ENCODE data around the gene JUND.
A peak's percentile ranks its signal among the peaks of the same experiment; 100 is the strongest.

Gene JUND

GRCh38 chr19:18308051-18308947, 26.9 kb upstream of the JUND start:
- DNase-seq, result no peak

DNA sequence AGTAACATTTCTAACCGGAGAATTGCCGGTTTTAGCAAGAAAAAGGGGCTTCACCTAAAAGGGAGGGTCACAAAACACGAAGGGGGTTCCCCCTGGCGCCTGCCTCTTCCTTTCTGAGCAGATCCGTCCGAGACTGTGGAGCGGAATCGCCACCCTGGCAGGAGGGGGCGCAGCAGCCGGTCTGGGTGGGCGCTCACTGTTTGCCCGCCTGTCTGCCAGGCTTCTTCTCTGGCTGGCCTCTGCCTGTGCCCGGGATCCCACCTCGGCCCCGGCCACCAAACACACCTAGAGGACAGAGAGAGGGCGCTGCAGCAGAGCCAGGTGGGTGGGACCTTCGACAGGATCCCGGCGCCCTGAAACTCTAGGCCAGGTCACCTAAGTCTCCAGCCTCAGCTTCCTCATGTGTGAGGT, 25.9 kb upstream of the JUND start:
- DNase-seq, result no peak

DNA sequence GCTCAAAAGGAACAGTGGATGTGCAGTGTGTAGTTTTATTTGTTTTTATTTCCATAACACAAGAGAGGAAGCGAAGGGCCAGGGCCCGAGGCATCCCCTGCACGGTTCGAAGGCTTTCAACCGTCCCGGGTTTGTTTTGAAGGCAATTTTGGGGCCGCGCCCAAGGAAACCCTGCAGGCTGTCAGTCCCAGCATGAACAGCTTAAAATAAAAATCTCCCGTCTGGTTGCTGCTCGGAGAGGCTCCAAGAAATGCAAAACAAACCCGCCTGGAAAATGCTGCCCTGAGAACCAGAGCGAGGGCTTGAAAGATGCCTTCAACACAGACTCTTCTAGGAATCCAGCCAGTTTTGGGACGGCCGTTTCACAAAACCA, 25.5 kb upstream of the JUND start:
- no peak for DNase-seq

GRCh38 chr19:18306209-18306887, 24.9 kb upstream of the JUND start:
- DNase-seq, result no peak

DNA sequence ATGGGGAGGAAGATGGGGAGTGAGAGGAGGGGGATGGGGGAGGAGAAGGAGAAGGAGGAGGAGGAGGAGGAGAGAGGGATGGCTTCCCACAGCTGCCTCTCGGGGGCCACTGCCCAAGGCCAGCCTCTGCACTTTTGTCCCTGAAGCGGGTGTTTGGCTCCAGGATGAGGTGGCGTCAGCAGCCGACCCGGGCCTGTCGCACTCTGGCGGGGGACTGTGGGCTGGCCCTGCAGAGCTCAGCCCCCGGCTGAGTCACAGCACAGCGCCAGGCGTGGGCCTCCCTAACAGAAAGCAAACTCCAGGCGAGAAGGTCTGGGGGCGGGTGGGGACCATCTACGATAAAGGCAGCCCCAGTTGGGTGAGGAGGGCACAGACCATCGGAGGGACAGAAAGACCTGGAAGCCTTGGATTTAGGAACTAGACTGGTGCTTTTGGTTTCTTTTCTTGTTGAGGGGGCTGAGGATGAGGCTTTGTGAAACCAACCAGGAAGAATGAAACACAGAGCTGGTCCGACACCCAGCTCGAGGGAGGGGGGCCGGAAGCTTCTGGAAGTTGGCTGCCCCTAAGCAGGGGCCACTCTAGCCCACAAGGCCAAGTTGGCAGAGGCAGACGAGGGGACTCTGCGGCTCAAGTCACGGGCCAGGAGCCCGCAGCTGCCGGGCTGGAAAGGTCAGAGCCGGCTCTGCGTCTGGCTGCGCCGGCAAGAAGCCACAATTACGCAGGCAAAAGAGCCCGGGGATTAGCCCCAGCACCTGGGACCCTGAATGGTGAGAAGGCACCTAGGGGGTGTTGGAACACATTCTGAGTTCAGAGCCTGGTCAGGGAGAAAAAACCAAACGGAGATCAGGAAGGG, 23.3 kb upstream of the JUND start:
- peak; percentile 92 to 95 (median 94) for DNase-seq

GRCh38 chr19:18304208-18304457, 22.7 kb upstream of the JUND start:
- no peak for DNase-seq

DNA sequence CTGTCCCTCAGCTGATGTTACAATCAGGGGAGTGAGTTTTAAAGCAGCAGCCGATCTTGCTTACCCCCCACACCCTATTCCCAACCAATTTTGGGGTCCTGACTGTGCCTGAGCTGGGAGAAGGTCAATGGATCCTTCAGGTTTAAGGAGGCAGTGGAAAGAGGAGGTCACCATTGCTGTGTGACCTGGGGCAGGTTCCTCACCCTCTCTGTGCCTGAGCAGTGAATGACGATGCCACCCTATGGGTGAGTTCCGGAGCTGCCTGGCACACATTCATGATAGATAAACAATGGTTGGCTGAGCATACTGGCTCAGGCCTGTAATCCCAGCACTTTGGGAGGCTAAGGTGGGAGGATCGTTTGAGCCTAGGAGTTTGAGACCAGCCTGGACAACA, 20.3 kb upstream of the JUND start:
- no peak for DNase-seq

- peak; percentile 81 to 86 (median 83) for DNase-seq
Observed at GRCh38 chr19:18300930-18301717, 19.7 kb upstream of the JUND start.

DNA sequence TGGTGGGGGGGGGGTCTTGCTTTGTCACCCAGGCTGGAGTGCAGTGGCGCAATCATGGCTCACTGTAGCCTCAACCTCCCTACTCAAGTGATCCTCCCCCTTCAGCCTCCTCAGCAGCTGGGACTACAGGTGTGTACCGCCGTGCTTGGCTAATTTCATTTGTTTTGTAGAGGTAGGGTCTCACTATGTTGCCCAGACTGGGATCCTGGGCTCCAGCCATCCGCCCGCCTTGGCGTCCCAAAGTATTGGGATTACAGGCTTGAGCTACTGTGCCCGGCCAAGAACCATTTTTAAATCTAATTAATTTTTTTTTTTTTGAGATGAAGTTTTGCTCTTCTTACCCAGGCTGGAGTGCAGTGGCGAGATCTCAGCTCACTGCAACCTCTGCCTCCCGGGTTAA, 18.2 kb upstream of the JUND start:
- no peak for DNase-seq

GRCh38 chr19:18298601-18299000, 17.2 kb upstream of the JUND start:
- no peak for DNase-seq

DNA sequence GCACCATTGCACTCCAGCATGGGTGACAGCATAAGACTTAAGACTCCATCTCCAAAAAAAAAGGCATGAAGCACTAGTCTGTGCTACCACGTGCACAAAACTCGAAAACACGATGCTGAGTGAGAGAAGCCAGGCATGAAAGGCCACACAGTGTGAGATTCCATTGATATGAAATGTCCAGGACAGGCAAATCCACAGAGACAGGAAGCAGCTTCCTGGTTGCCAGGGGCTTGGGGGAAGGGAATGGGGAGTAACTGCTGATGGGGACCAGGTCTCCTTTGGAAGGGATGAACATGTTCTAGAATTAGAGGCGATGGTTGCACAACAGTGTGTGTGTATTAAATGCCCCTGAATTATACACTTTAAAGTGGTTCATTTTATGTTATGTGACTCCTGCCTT, 15.9 kb upstream of the JUND start:
- DNase-seq, result no peak

- no peak for DNase-seq
Observed at GRCh38 chr19:18295034-18295451, 13.6 kb upstream of the JUND start.

- no peak for DNase-seq
Observed at GRCh38 chr19:18294467-18294864, 13.0 kb upstream of the JUND start.

DNA sequence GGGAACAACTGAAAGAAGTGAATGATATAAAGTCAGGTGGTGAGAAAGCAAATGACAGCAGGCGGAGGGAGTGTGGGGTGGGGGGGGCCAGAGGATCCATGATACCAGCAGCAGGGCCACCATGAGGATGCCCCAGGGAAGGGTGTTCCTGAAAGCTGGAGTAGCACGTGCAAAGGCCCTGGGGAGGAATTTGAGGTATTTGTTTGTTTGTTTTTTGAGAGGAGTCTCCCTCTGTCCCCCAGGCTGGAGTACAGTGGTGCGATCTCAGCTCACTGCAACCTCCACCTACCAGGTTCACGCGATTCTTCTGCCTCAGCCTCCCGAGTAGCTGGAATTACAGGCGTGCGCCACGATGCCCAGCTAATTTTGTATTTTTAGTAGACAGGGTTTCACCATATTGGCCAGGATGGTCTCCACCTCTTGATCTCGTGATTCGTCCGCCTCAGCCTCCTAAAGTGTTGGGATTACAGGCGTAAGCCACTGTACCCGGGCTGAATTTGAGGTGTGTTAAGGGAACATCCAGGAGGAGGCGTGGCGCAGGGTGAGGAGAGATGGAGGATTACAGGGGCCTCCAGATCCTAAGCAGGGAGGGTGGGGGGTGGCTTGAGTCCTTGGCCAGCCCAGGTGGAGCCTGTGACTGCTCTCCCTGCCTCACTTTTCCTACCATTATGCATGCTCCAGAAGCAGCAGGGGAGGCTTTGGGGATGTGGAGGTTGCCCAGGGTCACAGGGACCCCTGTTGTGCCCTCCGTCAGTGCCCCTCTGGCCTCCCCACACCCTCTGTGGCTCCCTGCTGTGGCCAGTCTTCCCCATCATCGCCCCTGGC, 12.4 kb upstream of the JUND start:
- DNase-seq, result no peak

DNA sequence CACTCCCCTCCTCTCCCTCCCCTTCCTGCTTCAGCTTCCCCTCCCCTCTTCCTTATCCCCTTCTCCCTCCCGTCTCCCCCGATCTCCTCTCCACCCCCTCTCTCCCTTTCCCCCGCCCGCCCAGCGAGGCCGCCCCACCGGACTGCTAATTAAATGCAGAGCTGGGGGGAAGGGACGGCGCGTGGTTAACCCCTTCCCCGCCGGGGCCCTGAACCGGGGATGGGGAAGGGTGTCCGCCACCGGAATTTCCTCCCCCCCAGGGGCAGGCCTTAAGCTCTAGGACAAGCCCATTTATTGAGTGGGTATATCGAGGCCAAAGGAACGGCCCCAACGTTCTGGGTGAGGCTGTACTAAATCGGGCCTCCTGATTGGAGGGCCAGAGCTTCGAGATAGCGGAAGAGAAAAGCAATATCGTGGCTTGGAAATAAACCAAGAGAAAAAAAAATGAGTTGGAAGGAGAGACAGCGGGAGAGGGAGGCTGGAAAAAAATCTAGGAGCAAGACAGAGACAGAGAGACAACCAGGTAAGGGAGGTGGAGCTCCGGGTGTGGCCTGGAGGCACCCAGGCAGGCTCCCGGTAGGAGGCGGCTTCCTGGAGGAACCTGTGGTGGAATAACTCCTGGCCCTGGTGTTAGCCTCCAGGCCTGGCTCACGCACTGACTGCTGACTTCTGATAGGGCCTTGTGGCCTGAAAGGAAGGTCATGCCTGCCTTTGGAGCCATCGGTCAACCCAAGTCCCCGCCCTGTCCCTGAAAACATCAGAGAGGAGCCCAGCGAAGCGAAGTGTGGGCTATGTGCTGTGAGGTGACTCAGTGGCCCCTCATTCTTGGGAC, 11.6 kb upstream of the JUND start:
- DNase-seq, result peak; percentile 69 to 75 (median 72)

DNA sequence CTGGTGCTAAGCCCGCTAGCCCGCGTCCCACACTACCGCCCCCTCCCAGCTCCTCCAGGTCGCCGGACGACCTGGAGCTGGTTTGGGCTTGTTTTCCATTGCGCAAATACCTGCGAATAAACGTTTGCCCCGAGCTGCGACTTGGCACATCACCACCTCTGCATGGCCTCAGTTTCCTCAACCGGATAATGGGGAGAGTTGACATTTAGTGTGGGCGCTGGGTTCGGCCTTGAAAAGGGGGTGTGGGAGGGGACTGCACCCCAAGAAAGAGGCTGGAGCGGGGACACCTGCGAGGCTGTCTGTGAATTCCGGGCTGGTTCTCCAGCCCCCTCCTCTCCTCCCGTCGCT, 11.0 kb upstream of the JUND start:
- DNase-seq, result no peak

- peak; percentile 94 to 97 (median 96) for DNase-seq
Observed at GRCh38 chr19:18291590-18292461, 10.4 kb upstream of the JUND start.

- no peak for DNase-seq
Observed at GRCh38 chr19:18291019-18291524, 9.7 kb upstream of the JUND start.

GRCh38 chr19:18290302-18291018, 9.0 kb upstream of the JUND start:
- DNase-seq, result peak; percentile 78 to 91 (median 88)

Measured in suppressor macrophage treated with lipopolysaccharide for 1 hour (primary cell).